ENCODE measurements around the gene NELL1.

DNA sequence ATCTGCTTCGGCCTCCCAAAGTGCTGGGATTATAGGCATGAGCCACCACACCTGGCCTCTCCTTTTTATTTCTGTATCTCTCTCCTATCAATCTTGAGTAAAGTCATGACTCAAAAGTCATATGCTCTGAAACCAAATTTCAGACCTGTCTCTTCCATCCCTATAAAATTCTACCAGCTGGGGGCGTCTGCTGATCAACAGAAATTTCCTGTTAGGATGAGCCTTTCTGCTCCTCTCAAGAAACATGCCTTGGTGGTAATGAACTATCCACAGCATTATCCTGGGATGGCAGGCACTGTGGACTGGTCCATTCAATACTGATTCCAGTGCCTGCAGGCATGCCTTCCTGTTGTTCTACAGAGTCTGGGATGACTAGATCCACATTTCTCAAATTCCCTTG lies 472.6 kb downstream of the NELL1 start:
- TF ChIP-seq, protein P1, sequence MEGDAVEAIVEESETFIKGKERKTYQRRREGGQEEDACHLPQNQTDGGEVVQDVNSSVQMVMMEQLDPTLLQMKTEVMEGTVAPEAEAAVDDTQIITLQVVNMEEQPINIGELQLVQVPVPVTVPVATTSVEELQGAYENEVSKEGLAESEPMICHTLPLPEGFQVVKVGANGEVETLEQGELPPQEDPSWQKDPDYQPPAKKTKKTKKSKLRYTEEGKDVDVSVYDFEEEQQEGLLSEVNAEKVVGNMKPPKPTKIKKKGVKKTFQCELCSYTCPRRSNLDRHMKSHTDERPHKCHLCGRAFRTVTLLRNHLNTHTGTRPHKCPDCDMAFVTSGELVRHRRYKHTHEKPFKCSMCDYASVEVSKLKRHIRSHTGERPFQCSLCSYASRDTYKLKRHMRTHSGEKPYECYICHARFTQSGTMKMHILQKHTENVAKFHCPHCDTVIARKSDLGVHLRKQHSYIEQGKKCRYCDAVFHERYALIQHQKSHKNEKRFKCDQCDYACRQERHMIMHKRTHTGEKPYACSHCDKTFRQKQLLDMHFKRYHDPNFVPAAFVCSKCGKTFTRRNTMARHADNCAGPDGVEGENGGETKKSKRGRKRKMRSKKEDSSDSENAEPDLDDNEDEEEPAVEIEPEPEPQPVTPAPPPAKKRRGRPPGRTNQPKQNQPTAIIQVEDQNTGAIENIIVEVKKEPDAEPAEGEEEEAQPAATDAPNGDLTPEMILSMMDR (IDR thresholded peaks at IDR 0.05; ENCODE audit: insufficient read depth, low read length): no peak
- TF ChIP-seq POLR2AphosphoS5 (IDR thresholded peaks at IDR 0.05; ENCODE audit: low read depth): no peak
